Measurements from ENCODE around the gene TMEM132D.

TMEM132D gene

GRCh38 chr12:129084875-129085826 lies 818.7 kb downstream of the TMEM132D start:
- no peak for DNase-seq

GRCh38 chr12:129083121-129083840 lies 820.5 kb downstream of the TMEM132D start:
- no peak for DNase-seq

- DNase-seq = no peak
These were observed 821.4 kb downstream of the TMEM132D start for GRCh38 chr12:129082441-129082840.

- no peak for DNase-seq
These were observed 822.0 kb downstream of the TMEM132D start for GRCh38 chr12:129081755-129082250.

DNA sequence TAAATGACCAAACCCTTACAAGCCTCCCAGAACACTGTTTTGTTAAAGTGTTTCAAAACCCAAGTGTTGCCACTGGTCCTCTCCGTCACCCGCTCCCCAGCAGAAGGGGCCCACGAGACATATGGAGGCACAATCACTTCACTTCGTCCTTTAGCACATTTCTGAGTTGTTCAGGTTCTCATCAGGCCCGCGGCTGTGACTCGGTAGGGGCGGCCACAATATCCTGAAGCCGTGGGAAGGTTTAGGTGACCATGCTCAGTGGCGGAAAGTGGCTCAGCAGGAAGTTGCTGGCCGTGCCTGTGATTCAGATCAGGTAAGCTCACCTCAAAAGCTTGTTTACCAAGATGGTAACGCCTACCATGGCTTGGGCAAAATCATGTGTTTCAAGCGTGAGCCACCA lies 823.0 kb downstream of the TMEM132D start:
- DNase-seq = no peak

DNA sequence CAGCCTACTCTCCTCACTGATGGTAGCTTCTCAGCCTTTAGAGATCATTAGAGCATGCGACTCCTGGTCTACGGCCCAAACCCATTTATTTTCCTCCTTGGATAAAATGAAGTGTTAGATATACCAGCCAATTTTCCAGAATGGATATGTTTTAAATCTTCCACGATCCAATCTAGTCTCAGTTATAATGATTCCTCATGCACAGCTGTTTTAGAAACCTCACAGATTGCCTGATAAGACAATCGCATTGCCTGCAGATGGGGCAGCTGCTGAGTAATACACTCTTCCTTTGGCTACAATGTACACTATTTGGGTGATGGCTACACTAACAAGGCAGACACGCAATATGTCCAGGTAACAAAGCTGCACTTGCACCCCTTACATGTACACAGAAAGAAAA lies 823.4 kb downstream of the TMEM132D start:
- DNase-seq = no peak

- no peak for DNase-seq
These were observed 824.1 kb downstream of the TMEM132D start for GRCh38 chr12:129079719-129080118.

DNA sequence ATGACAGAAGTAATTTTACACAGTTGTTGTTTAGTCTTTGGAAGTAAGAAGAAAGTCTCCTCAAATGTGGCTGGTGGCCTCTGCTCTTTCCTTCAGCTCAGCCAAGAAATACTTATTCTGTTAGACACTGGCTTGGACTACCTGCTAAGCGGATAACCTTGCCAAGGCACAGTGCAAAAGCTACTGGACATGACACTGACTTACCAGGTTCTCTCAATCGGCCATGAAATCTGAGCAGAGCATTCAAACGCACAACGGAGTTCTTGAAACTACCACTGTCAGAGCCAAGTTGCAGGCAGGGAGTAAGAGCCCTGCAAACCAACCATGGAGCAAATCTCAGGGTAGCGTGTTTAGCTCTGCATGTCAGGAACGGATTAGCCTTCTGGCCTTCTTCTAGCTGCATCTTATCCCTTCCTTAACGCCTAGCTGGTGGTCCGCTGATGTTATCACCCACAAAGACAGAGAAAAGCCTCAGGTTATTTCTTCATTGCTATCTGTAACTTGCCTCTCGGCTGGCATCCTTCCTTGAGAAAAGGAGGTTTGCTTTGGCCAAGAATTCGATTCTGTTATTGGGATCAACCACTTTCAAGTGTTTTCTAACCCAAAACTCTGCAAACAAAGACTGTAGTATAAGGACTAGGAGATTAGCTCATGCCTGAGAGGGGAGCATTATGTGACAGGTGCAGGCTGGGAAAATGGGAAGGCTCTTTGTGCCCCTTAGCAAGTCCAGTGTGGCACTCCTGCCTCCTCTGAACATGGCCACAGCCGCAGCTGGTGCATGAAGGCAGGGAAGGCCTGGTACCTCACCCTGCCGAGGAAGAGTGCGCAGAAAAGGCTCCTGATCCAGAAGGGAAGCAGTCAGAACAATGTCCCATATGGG lies 827.1 kb downstream of the TMEM132D start:
- no peak for DNase-seq

- DNase-seq = no peak
These were observed 828.2 kb downstream of the TMEM132D start for GRCh38 chr12:129075460-129076208.

DNA sequence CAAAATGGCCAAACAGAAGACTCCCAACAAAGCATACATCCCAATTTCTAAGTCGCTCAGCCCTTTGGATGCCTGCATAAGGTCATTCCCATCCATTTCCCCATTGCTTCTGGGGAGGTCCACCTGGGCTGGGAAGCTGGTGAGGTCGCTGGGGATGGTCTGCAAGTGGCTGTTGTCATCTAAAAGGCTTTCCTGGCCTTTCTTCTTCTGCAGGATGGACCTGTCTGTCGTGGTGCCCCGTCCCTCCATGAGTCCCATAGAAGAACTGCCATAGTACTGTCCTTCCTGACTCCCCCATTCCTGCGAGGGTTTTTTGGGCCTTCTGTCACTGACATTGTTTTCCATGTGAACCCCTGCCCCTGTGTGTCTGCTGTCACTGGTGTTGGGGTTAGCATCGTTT lies 829.4 kb downstream of the TMEM132D start:
- no peak for DNase-seq

DNA sequence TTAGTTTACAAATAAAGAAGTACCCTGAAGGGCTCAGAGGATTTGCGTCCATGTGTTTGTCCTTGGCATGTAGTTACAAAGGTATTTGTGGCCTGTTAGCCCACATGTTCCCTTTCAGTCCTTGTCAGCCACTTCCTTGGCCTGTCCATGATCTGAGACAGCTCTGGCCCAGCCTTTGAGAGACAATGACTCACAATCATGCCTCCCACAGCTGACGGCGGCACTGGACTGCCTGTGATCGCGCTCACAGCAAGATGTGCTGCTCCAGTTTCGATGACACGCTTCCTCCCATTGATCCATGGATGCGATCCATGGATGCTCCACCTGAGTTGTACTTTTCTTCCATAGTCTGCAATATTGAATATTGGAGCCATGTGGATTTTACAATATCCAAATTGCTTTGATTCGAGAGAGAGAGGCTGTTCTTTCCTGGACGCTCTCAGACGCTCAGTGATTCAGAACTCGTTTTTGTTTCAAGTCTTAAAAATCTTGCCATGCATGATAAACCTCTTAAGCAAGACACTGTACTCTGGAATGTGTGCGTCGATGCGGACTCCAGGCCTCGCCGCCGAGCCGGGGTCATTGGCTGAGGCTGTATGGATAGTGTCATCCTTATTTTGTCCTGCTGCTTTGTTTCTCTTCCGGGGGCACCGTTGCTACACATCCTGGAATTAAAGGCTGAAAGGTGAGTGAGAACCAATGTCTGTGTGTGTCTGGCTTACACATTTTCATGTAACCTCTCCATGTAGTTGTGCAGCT lies 830.5 kb downstream of the TMEM132D start:
- no peak for DNase-seq

- DNase-seq = no peak
These were observed 832.5 kb downstream of the TMEM132D start for GRCh38 chr12:129071362-129071761.

GRCh38 chr12:129069886-129070285 lies 833.9 kb downstream of the TMEM132D start:
- DNase-seq = no peak

DNA sequence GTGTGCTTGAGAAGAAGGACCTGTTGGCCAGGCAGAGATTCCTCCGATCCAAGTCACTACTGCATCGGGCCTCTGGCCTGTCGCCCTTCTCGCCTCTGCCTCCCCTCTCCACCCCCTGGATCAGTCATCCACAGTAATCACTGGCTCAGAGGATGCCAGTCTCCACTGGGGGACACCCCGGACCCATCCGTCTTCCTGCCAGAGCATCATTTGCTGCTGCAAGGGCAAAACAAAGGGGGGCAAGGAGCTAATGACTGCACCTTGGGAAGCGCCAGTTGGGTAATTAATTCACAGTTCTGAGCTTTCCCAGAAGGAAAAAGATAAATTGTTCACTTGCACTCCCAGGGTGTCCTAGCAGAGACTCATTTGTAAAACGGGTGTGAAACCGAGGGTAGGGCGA lies 835.1 kb downstream of the TMEM132D start:
- no peak for DNase-seq

DNA sequence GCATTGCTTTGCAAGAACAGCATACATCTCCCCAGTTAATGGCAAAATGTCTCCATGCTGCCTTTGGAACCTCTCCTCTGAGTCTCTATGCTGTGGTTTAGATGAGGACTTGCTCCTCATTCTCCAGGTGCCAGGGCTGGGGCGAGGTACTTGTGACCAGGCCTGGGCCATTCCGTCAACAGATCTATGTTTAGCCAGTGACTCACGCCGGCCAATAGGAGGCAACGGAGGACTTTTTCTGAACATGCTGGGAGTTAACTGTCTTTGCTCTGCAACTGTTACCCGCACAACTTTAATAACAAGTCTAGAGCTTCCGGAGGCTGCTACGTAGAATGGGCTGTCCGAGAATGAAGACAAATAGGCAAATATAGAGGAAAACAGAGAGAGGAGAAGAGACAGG lies 836.3 kb downstream of the TMEM132D start:
- no peak for DNase-seq

DNA sequence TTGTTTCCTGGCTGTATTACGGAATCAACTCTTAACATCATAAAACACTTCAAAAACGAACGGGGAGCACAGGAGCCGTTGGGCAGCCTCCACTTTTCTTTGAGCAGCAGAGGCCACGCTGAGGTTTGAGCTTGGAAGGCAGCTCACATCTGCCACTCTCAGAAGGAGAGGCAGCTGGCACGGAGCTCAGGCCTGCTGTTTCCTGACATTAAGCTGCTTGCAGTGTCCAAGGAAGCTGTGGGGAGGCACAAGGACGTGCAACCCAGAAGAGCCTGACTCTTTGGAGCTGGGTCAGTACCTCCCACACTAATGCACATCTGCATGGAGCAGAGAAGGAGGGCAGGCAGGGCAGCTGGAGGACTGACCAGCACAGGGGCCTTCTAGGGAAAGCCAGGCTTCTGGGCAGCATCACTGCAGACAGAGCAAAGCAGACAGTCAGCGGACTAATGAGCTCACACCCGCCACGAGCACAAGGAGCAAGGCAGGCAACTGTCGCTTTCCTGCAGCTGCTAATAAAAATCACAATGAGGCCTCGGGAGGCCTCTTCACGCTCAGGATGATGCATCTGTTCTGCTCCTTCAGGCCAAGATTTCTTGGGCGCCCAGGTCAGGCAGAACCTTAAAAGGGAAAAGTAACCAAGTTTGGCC lies 839.5 kb downstream of the TMEM132D start:
- no peak for DNase-seq

- DNase-seq = no peak
These were observed 840.2 kb downstream of the TMEM132D start for GRCh38 chr12:129063600-129063999.

DNA sequence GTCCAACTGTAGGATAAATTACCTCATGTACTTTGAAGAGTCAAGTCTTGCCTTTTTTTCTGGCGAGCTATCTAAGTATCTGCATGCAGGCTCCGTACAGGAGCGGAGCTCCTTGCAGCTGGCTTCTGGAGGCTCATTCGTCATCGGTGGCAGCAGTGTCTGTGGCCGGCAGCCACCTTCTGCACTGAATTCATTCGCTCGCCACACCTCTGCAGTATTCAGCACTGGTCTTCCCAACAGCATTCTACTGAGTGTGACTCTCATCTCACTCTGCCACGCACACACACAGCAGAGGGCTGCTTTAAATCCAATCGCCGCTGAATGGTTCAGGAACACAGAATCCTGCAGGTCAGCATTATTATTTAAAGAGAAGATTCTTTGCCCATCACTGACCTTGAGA lies 850.6 kb downstream of the TMEM132D start:
- no peak for DNase-seq

DNA sequence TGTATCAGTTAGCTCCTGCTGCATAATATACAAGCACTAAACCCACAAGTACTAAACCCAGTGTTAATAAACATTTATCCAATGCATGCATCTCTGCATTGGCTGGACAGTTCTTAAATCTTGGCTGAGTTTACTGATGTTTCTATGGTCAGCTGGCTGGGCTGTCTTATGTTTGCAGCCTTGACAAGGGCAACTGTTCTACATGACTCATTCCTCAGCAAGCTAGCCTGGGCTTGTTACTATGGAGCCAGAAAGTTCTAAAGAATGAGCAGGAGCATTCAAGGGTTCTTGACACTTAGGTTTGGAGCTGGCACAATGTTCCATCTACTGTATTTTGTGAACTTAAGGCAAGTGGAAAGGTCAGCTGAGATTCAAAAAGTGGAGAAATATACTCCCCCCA lies 851.5 kb downstream of the TMEM132D start:
- no peak for DNase-seq

- peak in 3 of 4 experiments; percentile 19 to 46 (median 36) for DNase-seq
These were observed 853.9 kb downstream of the TMEM132D start for GRCh38 chr12:129049917-129050316.

All from suppressor macrophage (primary cell).